Ovary (tissue), 9 donors: ENCODE results near the gene FMNL2. TPM values are rescaled to one million over a fixed set of nuclear protein-coding genes. Genes with fewer than 3 reads are reported as not detected.

Experiments used
- DNase-seq, 5 donors: peaks; one replicate each; pipeline ENCODE4 v3.0.0-alpha.2; 2019 to 2020
- H3K27ac ChIP-seq, 2 donors: fragments of 200-600 bp; one replicate each; pipeline versions ENCODE4 v1.5.1 to v1.8.0; 2019 to 2022
- H3K27me3 ChIP-seq: fragments of 200-600 bp; one replicate; pipeline ENCODE4 v1.8.0; 2022
- H3K36me3 ChIP-seq: fragments of 200-600 bp; sonication (generic); one replicate; pipeline ENCODE4 v1.5.1; 2019
- H3K4me1 ChIP-seq: one replicate; pipeline ENCODE4 v1.8.1; 2013; ENCODE audit warnings: mild to moderate bottlenecking, moderate library complexity; ENCODE audit not compliant: insufficient read depth
- H3K4me3 ChIP-seq: fragments of 200-600 bp; sonication (generic); one replicate; pipeline ENCODE4 v1.5.1; 2017
- H3K9me3 ChIP-seq, 2 donors: fragments of 200-600 bp in 1 of 2; sonication (generic) in 1 of 2; one replicate each; pipeline versions ENCODE4 v1.5.1 to v1.8.1; 2013 to 2019; ENCODE audit warnings: mild to moderate bottlenecking in 1 of 2, moderate library complexity in 1 of 2
- EP300 ChIP-seq: sonication (generic); formaldehyde crosslinking; IDR thresholded peaks from one replicate; pipeline ENCODE4 v1.6.1; 2017; ENCODE audit warnings: antibody characterized with exemption
- POLR2A ChIP-seq: fragments of 450-650 bp; IDR thresholded peaks from one replicate; pipeline ENCODE4 v1.6.1; 2017; ENCODE audit warnings: antibody characterized with exemption, mild to moderate bottlenecking, moderate library complexity
- WGBS, 3 donors: extraction: QIAGEN DNeasy Blood & Tissue Kit in 1 of 3; methylation state at CpG; one replicate each; pipeline versions ENCODE4 v1.1.5 to v1.1.7; 2013 to 2017; 5-methylcytosine and 5-hydroxymethylcytosine counted together
- intact Hi-C, 4 donors: fragments of 100-400 bp; cut with DNase I; formaldehyde crosslinking; loops; one replicate each; pipeline versions ENCODE4 v1.11.0 to v1.15.1; 2022 to 2023
- polyA plus RNA-seq, 2 donors: library from polyadenylated mRNA; stranded (reverse); fragments of 200-250 nt in 1 of 2; fragments of 350-450 nt in 1 of 2; fragmentation: Illumina TruSeq in 1 of 2; extraction: RNeasy Lipid Tissue Mini Kit (QIAGEN cat#74804) in 1 of 2; gene quantifications; one replicate each; pipeline ENCODE4 v1.2.3, GENCODE V29; 2013 to 2014
- total RNA-seq, 7 donors: library from RNA; depleted of rRNA in 2 of 7; stranded (reverse); fragments of >200 nt in 2 of 7; fragmentation: NEBNext Ultra II Directional in 3 of 7; extraction: Animal tissue kit (Norgen Biotek cat#: 25700) in 3 of 7; gene quantifications; one replicate each; pipeline versions ENCODE4 v1.1.0 to v1.2.4, GENCODE V29; 2016 to 2023
- TF ChIP-seq, protein P1 (sequence below), 3 donors: fragments of 450-650 bp in 2 of 3; fragments of 200-600 bp in 1 of 3; IDR thresholded peaks; one replicate each; pipeline versions ENCODE4 v1.5.1 to v1.8.0; 2016 to 2022; ENCODE audit warnings: antibody characterized with exemption in 3 of 3, mild to moderate bottlenecking in 1 of 3
- donor health status: DM: no; HTN: no; CAD: no; lungs with moderate emphysema.
- donor health status: DM: no; HTN: no; CAD: no.
- donor health status: Bipolar disorder and iron deficiency.
- donor health status: DM: yes; HTN: yes; CAD: no.
- donor health status: DM: no; HTN: no; CAD: no.
- donor health status: DM: yes; HTN: yes; CAD: no.

The FMNL2 gene
- total and polyA plus RNA-seq, 9 donors = 30.3 to 89.1 (median 51.3) TPM

DNA sequence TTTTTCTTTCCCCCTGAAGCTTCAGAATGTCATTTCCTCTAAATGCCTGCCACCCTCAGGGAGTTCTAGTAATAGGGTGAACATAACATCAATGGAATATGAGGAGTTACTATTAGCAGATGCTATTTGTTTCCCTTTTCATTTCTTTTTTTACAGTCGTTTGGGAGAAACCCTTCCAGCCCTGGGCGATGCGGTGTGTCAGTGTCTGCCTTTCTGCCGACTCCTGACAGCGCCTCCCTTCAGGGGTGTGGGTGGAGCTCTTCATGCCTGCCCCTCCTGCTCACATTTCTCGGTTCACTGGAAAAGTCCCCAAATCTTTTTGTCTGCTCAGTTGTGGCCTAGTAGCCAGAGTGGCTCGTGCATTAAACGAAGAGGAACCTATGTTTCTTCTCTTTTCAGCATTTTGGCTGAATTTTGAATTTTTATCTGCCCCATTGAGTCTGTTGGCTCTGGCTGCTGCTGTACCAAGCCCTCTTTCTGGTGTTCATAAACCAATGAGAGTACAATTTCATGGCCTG lies 72.3 kb downstream of the FMNL2 start:
- no peaks in the 10 kb centered on the region for H3K36me3 ChIP-seq
- H3K4me3 ChIP-seq = peak overlapping the region; percentile 16
- H3K27me3 ChIP-seq = no peaks in the 10 kb centered on the region
- H3K9me3 ChIP-seq = no peaks in the 10 kb centered on the region
- DNase-seq = peak; percentile 28 to 53 (median 49)
- TF ChIP-seq POLR2A (no peak), EP300 (no peak)
- TF ChIP-seq, protein P1, sequence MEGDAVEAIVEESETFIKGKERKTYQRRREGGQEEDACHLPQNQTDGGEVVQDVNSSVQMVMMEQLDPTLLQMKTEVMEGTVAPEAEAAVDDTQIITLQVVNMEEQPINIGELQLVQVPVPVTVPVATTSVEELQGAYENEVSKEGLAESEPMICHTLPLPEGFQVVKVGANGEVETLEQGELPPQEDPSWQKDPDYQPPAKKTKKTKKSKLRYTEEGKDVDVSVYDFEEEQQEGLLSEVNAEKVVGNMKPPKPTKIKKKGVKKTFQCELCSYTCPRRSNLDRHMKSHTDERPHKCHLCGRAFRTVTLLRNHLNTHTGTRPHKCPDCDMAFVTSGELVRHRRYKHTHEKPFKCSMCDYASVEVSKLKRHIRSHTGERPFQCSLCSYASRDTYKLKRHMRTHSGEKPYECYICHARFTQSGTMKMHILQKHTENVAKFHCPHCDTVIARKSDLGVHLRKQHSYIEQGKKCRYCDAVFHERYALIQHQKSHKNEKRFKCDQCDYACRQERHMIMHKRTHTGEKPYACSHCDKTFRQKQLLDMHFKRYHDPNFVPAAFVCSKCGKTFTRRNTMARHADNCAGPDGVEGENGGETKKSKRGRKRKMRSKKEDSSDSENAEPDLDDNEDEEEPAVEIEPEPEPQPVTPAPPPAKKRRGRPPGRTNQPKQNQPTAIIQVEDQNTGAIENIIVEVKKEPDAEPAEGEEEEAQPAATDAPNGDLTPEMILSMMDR (IDR thresholded peaks at IDR 0.05) = no peak
- WGBS, 3 donors = 6 to 7% (median 6%) methylated on average over 8 of the region's 8 CpGs
- H3K4me1 ChIP-seq = peaks cover 14% of the 10 kb centered on the region
- intact Hi-C loops = no loop called here
- H3K27ac ChIP-seq = no peak overlapping the region

DNA sequence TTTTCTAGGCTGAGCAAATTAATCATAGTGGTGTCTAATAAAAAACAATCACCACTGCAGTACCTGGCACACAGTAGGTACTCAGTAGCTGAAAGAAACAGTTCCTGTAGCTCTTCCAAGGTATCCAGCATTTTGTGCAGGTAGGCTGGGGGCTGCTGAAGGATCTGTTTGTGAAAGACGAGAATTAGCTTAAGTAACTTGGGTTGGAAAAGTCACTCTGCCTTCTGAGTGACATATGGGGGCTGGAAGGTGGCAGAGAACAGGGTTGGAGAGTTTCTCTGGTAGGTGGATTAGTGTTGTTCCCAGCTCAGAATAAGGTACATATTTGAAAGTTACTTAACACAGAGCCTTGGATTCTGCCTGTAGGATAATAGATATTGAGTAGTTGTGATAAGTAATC lies 72.8 kb downstream of the FMNL2 start:
- Histone ChIP-seq H3K4me1 (peaks cover 11% of the 10 kb centered on the region), H3K9me3 (no peaks in the 10 kb centered on the region), H3K4me3 (no peak overlapping the region), H3K27me3 (no peaks in the 10 kb centered on the region), H3K27ac (no peak overlapping the region), H3K36me3 (no peaks in the 10 kb centered on the region)
- 88 to 100% (median 88%) methylated on average over 1 of the region's 1 CpG for WGBS, 3 donors
- intact Hi-C loops = no loop called here
- TF ChIP-seq, protein P1 (IDR thresholded peaks at IDR 0.05) = no peak
- TF ChIP-seq EP300 (no peak), POLR2A (no peak)
- DNase-seq = no peak

DNA sequence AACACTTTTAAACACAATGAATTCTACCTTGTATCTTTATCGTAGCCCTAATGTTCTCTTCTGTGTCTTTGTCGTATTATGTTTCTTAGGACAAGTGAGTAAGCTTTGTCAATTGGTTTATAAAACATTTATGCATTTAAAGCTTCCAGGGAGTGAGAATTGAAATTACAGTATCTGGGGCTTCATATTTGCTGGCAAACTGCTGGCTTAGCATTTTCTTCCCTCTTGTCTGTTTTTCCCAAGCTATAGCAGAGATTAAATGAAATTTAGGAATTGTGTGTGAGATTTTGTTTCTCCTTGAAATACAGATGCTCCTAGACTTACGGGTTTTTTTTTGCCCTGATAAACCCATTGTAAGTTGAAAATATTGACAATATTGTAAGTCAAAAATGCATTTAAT lies 73.3 kb downstream of the FMNL2 start:
- Histone ChIP-seq H3K27ac (no peak overlapping the region), H3K27me3 (no peaks in the 10 kb centered on the region), H3K9me3 (no peaks in the 10 kb centered on the region), H3K4me3 (no peak overlapping the region), H3K4me1 (peaks cover 12% of the 10 kb centered on the region), H3K36me3 (no peaks in the 10 kb centered on the region)
- 92 to 93% (median 92%) methylated on average over 3 of the region's 3 CpGs for WGBS, 3 donors
- TF ChIP-seq POLR2A (no peak), EP300 (no peak)
- TF ChIP-seq, protein P1 (IDR thresholded peaks at IDR 0.05) = no peak
- DNase-seq = no peak
- intact Hi-C loops = no loop called here

DNA sequence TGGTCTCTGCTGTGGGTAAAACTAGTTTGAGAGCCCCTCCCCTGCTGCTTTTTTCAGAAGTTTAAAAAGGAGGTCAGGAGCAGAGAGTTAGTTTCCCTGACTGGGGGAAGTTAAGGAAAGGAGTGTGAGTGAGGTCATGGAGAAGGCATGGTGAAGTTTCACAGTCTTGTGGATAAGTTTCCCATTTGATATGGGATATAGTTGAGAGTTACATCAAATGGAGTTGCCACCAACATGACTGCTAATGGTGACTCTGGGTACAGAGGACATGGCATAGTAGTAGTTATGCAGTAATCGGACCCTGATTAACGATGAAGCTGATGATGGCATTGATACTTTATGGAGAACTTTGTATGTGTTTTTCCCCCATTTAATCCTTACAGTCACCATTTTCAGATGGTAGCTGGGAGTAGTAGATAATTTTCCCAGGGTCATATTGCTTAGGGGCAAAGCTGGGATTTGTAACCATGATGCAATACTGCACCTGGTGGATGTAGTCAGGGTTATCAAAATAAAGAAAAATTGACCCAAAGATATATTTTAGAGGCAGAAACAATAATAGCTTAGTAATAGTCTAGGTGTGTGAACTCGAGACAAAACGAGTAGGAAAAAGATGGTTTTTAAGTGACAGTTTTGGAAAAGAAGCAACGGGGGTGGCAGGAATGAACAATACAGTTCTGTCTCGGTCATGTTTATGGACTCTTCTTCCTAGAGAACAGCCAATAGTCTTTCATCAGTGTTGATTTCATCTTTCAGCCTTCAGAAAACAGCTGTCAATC lies 74.6 kb downstream of the FMNL2 start:
- H3K36me3 ChIP-seq = no peaks in the 10 kb centered on the region
- H3K4me1 ChIP-seq = peaks cover 10% of the 10 kb centered on the region
- H3K9me3 ChIP-seq = no peaks in the 10 kb centered on the region
- no peak overlapping the region for H3K4me3 ChIP-seq
- intact Hi-C loops = no loop called here
- no peak for DNase-seq
- 93 to 95% (median 94%) methylated on average over 6 of the region's 6 CpGs for WGBS, 3 donors
- TF ChIP-seq, protein P1 (IDR thresholded peaks at IDR 0.05) = no peak
- TF ChIP-seq POLR2A (no peak), EP300 (no peak)
- H3K27ac ChIP-seq = no peak overlapping the region
- no peaks in the 10 kb centered on the region for H3K27me3 ChIP-seq
